Measurements from ENCODE around the gene KIAA1671.

The KIAA1671 gene

DNA sequence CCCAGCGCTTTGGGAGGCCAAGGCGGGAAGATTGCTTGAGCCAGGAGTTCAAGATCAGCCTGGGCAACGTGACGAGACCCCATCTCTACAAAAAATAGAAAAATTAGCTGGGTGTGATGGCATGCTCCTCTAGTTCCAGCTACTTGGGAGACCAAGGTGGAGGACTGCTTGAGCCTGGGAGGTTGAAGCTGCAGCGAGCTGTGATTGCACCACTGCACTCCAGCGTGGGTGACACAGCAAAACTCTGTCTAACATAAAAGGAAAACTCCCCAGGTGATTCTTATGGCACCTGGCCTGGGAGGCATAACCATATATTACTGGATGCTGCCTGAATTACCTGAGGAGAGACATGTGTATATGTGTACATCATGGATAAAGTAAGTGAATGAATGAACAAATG is 29.1 kb downstream of the KIAA1671 start:
- Mint-ChIP-seq H3K27ac (no peak overlapping the region), H3K9me3 (no peaks in the 10 kb centered on the region), H3K36me3 (ENCODE audit: low read depth) (no peaks in the 10 kb centered on the region), H3K27me3 (peaks cover 4% of the 10 kb centered on the region), H3K4me3 (no peak overlapping the region), H3K4me1 (ENCODE audit: low read depth) (peaks cover 8% of the 10 kb centered on the region)
- intact Hi-C loops (cut with micrococcal nuclease) = no loop called here

DNA sequence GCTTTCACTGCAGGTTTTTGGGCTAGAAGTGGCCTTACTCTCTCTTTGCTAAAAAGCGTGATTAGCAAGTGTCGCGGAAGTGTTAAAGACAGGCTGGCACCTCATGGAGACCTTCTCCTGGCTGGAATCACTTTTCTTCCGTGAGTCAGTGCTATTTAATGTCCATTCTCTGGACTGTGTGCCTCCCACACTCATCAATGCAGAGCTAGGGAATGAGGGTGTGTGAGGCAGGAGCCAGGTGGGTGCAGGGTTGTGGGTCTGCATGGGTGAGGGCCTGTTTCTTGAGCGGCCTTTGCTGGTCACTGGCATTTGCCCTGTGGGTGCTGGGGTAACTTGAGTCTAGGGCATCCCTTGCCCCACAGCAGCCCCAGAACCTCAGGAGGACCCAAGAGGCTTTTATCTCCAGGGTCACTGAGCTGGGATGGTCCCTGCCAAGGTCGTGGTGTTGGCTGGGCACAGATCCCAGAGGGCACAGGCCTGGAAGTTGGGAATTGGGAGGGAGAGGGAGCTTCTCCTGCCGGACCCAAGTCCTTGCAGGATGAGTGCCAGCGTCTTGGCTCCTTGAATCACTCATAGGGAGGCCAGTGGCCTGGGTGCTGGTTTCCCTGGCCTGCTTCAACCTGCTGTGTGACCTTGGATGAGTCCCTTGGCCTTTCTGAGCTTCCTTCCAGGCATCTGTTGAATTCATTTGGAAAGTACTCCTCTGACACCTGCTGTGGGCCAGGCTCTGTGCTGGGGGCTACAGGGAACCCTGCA is 30.0 kb downstream of the KIAA1671 start:
- Mint-ChIP-seq H3K9me3 (no peaks in the 10 kb centered on the region), H3K4me3 (no peak overlapping the region), H3K27me3 (peaks cover 4% of the 10 kb centered on the region), H3K36me3 (ENCODE audit: low read depth) (no peaks in the 10 kb centered on the region), H3K4me1 (ENCODE audit: low read depth) (peaks cover 8% of the 10 kb centered on the region), H3K27ac (no peak overlapping the region)
- intact Hi-C loops (cut with micrococcal nuclease) = no loop called here

DNA sequence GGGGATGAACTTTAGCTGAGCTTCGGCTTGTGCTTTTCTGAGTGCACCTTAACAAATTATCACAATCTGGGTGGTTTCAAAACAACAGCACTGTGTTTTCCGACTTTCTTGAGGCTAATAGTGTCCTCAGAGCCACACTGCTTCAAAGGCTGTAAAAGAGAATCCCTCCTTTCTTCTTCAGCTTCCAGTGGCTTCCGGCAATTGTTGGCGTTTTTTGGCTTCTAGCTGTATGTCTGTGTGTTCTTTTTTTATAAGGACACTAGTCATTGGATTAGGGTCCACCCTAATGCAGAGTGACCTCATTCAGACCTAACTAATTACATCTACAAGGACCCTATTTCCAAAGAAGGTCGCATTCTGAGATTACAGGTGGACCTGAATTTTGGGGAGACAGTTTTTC is 30.6 kb downstream of the KIAA1671 start:
- Mint-ChIP-seq H3K27ac (no peak overlapping the region), H3K4me1 (ENCODE audit: low read depth) (peaks cover 8% of the 10 kb centered on the region), H3K27me3 (peaks cover 4% of the 10 kb centered on the region), H3K4me3 (no peak overlapping the region), H3K9me3 (no peaks in the 10 kb centered on the region), H3K36me3 (ENCODE audit: low read depth) (no peaks in the 10 kb centered on the region)
- intact Hi-C loops (cut with micrococcal nuclease) = no loop called here

DNA sequence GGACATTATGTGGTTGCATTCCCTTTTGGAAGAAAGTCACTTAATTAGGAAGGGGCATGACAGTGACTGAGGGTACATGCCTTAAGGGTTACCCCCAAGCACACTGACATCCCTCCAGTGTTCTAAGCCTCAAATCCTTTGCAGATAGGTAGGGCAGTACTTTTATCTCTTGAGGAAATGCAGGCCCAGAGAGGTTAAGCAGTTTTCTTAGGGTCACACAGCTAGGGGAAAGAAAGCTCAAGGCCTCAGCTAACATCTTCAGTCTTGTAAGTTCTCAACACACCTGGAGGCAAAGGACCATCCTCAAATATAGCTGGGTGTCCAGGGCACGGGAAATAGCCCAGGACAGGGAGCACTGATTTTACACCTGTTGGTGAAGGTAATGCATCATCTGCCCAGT is 31.6 kb downstream of the KIAA1671 start:
- H3K4me1 Mint-ChIP-seq (ENCODE audit: low read depth) = peaks cover 8% of the 10 kb centered on the region
- intact Hi-C loops (cut with micrococcal nuclease) = no loop called here
- H3K36me3 Mint-ChIP-seq (ENCODE audit: low read depth) = no peaks in the 10 kb centered on the region
- H3K27me3 Mint-ChIP-seq = peaks cover 4% of the 10 kb centered on the region
- H3K9me3 Mint-ChIP-seq = no peaks in the 10 kb centered on the region
- H3K27ac Mint-ChIP-seq = no peak overlapping the region
- no peak overlapping the region for H3K4me3 Mint-ChIP-seq

DNA sequence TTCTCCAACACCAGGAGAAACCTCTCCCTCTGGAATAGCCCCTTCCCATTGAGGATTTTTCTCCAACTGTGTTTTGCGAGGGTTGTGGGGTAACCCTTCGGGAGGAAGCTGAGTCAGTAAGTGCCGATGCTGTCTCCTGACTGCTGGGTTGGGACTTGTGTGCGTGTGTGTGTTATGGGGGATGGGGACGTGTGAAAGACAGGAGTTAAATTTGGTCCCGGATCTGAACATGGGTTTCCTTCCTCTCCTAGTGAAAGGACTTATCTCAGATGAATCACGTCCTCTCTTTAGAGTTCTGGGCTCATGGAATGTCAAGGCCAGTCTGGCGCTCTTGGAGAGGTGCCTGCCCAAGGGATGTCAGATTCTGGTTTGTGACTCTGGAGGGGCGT is 33.3 kb downstream of the KIAA1671 start:
- Mint-ChIP-seq H3K27me3 (peaks cover 6% of the 10 kb centered on the region), H3K4me1 (ENCODE audit: low read depth) (peaks cover 8% of the 10 kb centered on the region), H3K36me3 (ENCODE audit: low read depth) (no peaks in the 10 kb centered on the region), H3K4me3 (no peak overlapping the region), H3K27ac (peak overlapping the region; percentile 20), H3K9me3 (no peaks in the 10 kb centered on the region)
- intact Hi-C loops (cut with micrococcal nuclease) = no loop called here

DNA sequence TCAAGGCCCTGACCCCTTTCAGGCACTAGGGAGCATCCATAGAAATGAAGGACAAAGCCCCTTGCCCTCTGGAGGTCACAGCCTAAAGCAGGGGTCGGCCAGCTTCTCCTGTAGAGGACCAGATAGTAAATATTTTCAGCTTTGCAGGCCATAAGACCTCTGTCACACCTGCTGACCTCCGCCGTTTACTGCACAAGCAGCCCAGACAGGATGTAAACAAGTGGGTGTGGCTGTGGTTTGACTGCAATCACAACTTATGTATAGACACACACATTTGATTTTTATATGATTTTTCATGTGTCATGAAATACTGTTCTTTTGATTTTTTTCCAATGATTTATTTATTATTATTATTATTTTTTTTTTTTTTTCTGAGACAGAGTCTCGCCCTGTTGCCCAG is 34.3 kb downstream of the KIAA1671 start:
- no peak overlapping the region for H3K27ac Mint-ChIP-seq
- peaks cover 6% of the 10 kb centered on the region for H3K27me3 Mint-ChIP-seq
- intact Hi-C loops (cut with micrococcal nuclease) = no loop called here

GRCh38 chr22:24989135-24989534 is 36.6 kb downstream of the KIAA1671 start:
- Mint-ChIP-seq H3K27me3 (peaks cover 6% of the 10 kb centered on the region), H3K4me3 (no peak overlapping the region), H3K9me3 (no peaks in the 10 kb centered on the region), H3K27ac (no peak overlapping the region), H3K36me3 (ENCODE audit: low read depth) (no peaks in the 10 kb centered on the region), H3K4me1 (ENCODE audit: low read depth) (peaks cover 8% of the 10 kb centered on the region)
- intact Hi-C loops (cut with micrococcal nuclease) = no loop called here

More for the DNA sequence above, 34.3 kb downstream of the KIAA1671 start:
- Mint-ChIP-seq H3K9me3 (no peaks in the 10 kb centered on the region), H3K4me3 (no peak overlapping the region), H3K4me1 (ENCODE audit: low read depth) (peaks cover 8% of the 10 kb centered on the region), H3K36me3 (ENCODE audit: low read depth) (no peaks in the 10 kb centered on the region)

- H3K9me3 Mint-ChIP-seq = no peaks in the 10 kb centered on the region
- H3K27me3 Mint-ChIP-seq = peaks cover 3% of the 10 kb centered on the region
- H3K4me3 Mint-ChIP-seq = no peak overlapping the region
- peaks cover 8% of the 10 kb centered on the region for H3K4me1 Mint-ChIP-seq (ENCODE audit: low read depth)
- H3K27ac Mint-ChIP-seq = no peak overlapping the region
- no peaks in the 10 kb centered on the region for H3K36me3 Mint-ChIP-seq (ENCODE audit: low read depth)
- intact Hi-C loops (cut with micrococcal nuclease) = no loop called here
Observed at GRCh38 chr22:24989541-24989951, 37.0 kb downstream of the KIAA1671 start.

DNA sequence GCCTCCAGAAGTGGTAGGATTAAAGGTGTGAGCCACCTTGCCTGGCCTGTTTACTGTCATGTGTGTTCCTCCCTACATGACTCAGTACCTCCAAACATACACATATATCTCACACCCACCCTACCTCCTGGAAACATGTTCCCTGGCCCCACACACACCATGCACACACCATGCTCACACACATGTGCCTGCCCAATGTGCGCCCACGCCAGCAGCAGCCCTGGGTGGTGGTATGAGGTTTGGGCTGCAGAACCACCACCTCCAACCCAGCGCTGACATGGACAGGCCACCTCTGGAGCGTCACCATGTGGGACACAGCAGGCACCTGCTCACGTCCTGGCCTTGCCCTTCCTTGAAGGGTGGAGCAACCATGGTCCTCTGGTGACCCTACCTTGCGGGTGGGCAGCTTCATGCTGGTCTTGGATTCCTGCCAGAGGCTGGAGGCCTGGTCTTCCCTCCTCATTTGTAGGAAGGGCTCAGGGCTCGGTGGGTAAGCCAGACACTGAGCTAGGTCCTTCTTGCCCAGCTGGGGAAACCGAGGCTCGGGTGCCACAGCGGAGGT is 37.9 kb downstream of the KIAA1671 start:
- Mint-ChIP-seq H3K9me3 (no peaks in the 10 kb centered on the region), H3K27ac (no peak overlapping the region), H3K27me3 (peaks cover 3% of the 10 kb centered on the region), H3K4me3 (no peak overlapping the region), H3K4me1 (ENCODE audit: low read depth) (peaks cover 6% of the 10 kb centered on the region), H3K36me3 (ENCODE audit: low read depth) (no peaks in the 10 kb centered on the region)
- intact Hi-C loops (cut with micrococcal nuclease) = no loop called here

DNA sequence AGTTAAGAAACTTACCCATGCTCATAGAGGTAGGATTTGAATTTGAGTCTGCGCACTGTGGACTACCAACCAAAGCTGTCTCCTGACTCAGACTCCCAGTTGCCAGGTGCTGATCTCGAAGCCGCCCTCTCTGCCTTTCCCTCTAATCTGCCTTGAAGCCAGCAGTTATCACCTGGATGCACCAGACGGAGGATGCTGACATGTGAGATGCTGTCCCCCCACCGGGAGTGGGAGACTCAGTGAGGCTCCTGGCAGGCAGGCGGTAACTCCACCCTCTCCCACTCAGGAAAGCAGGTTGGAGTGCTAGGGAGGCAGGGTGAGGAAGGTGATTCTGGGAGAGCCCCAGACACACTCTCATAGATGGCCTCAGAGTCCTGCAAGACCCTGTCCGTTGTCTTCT is 40.4 kb downstream of the KIAA1671 start:
- H3K27ac Mint-ChIP-seq = no peak overlapping the region

GRCh38 chr22:24994070-24994763 is 41.7 kb downstream of the KIAA1671 start:
- H3K27me3 Mint-ChIP-seq = peaks cover 3% of the 10 kb centered on the region
- no peaks in the 10 kb centered on the region for H3K4me1 Mint-ChIP-seq (ENCODE audit: low read depth)
- H3K9me3 Mint-ChIP-seq = no peaks in the 10 kb centered on the region
- H3K36me3 Mint-ChIP-seq (ENCODE audit: low read depth) = no peaks in the 10 kb centered on the region
- intact Hi-C loops (cut with micrococcal nuclease) = no loop called here
- H3K4me3 Mint-ChIP-seq = no peak overlapping the region
- peak overlapping the region; percentile 10 for H3K27ac Mint-ChIP-seq

More for the DNA sequence above, 40.4 kb downstream of the KIAA1671 start:
- peaks cover 3% of the 10 kb centered on the region for H3K27me3 Mint-ChIP-seq
- intact Hi-C loops (cut with micrococcal nuclease) = no loop called here
- no peaks in the 10 kb centered on the region for H3K36me3 Mint-ChIP-seq (ENCODE audit: low read depth)
- H3K4me3 Mint-ChIP-seq = no peak overlapping the region
- no peaks in the 10 kb centered on the region for H3K9me3 Mint-ChIP-seq
- no peaks in the 10 kb centered on the region for H3K4me1 Mint-ChIP-seq (ENCODE audit: low read depth)

GRCh38 chr22:24995649-24996180 is 43.2 kb downstream of the KIAA1671 start:
- Mint-ChIP-seq H3K27ac (no peak overlapping the region), H3K4me3 (no peak overlapping the region), H3K36me3 (ENCODE audit: low read depth) (no peaks in the 10 kb centered on the region), H3K4me1 (ENCODE audit: low read depth) (no peaks in the 10 kb centered on the region), H3K9me3 (no peaks in the 10 kb centered on the region), H3K27me3 (peaks cover 2% of the 10 kb centered on the region)
- intact Hi-C loops (cut with micrococcal nuclease) = no loop called here

GRCh38 chr22:24996420-24996952 is 44.0 kb downstream of the KIAA1671 start:
- no peak overlapping the region for H3K4me3 Mint-ChIP-seq
- peaks cover 2% of the 10 kb centered on the region for H3K27me3 Mint-ChIP-seq
- H3K27ac Mint-ChIP-seq = no peak overlapping the region
- H3K36me3 Mint-ChIP-seq (ENCODE audit: low read depth) = no peaks in the 10 kb centered on the region
- H3K4me1 Mint-ChIP-seq (ENCODE audit: low read depth) = no peaks in the 10 kb centered on the region
- intact Hi-C loops (cut with micrococcal nuclease) = no loop called here
- no peaks in the 10 kb centered on the region for H3K9me3 Mint-ChIP-seq

GRCh38 chr22:24997023-24997422 is 44.5 kb downstream of the KIAA1671 start:
- Mint-ChIP-seq H3K27me3 (peaks cover 2% of the 10 kb centered on the region), H3K4me1 (ENCODE audit: low read depth) (no peaks in the 10 kb centered on the region), H3K4me3 (no peak overlapping the region), H3K36me3 (ENCODE audit: low read depth) (no peaks in the 10 kb centered on the region), H3K27ac (no peak overlapping the region), H3K9me3 (no peaks in the 10 kb centered on the region)
- intact Hi-C loops (cut with micrococcal nuclease) = no loop called here

Measured in dendritic cell treated with granulocyte-macrophage colony-stimulating factor and Interleukin-4, amounts not matched to agents 40 ng/mL and 50 ng/mL, for 4 days (primary cell).